Epithelial cell of esophagus (primary cell): ENCODE results near the gene UBAC2.
A peak's percentile ranks its signal among the peaks of the same experiment; 100 is the strongest.

Experiments used
- DNase-seq: peaks from one replicate; pipeline ENCODE4 v3.0.0; 2010; ENCODE audit warnings: low read depth
- H3K4me3 ChIP-seq: 2 replicates; pipeline ENCODE4 v1.5.1; 2011; ENCODE audit warnings: mild to moderate bottlenecking, low read length, control low read depth
- CTCF ChIP-seq: IDR thresholded peaks from 2 replicates; pipeline ENCODE4 v1.5.1; 2011; ENCODE audit warnings: low read depth, mild to moderate bottlenecking, low read length, control low read depth, inconsistent platforms; ENCODE audit not compliant: insufficient read depth; ENCODE audit errors: missing control alignments

UBAC2 gene

GRCh38 chr13:99330942-99331341 lies 130.3 kb downstream of the UBAC2 start:
- no peak for DNase-seq
- no peak for TF ChIP-seq CTCF
- H3K4me3 ChIP-seq = no peak overlapping the region

- peak; percentile 6 for DNase-seq
- no peak overlapping the region for H3K4me3 ChIP-seq
- TF ChIP-seq CTCF = no peak
Observed at GRCh38 chr13:99331881-99332293, 131.2 kb downstream of the UBAC2 start.

- no peak overlapping the region for H3K4me3 ChIP-seq
- DNase-seq = no peak
- no peak for TF ChIP-seq CTCF
Observed at GRCh38 chr13:99332456-99332855, 131.8 kb downstream of the UBAC2 start.

- TF ChIP-seq CTCF = no peak
- no peak for DNase-seq
- no peak overlapping the region for H3K4me3 ChIP-seq
Observed at GRCh38 chr13:99334221-99334620, 133.6 kb downstream of the UBAC2 start.

GRCh38 chr13:99335087-99335486 lies 134.4 kb downstream of the UBAC2 start:
- no peak overlapping the region for H3K4me3 ChIP-seq
- no peak for TF ChIP-seq CTCF
- no peak for DNase-seq

- H3K4me3 ChIP-seq = no peak overlapping the region
- TF ChIP-seq CTCF = no peak
- no peak for DNase-seq
Observed at GRCh38 chr13:99335603-99336002, 134.9 kb downstream of the UBAC2 start.

- no peak overlapping the region for H3K4me3 ChIP-seq
- no peak for DNase-seq
- TF ChIP-seq CTCF = no peak
Observed at GRCh38 chr13:99339230-99339721, 138.6 kb downstream of the UBAC2 start.
